GM10266 (cell line): ENCODE data around the gene HYLS1.

ENCODE experiments used
- DNase-seq: peaks from one replicate; pipeline ENCODE4 v3.0.0; 2012; ENCODE audit errors: extremely low spot score
- CTCF ChIP-seq: IDR thresholded peaks from 2 replicates; pipeline ENCODE4 v1.5.1; 2012; ENCODE audit warnings: mild to moderate bottlenecking, low read depth; ENCODE audit not compliant: control insufficient read depth, insufficient read depth; ENCODE audit errors: missing control alignments

The HYLS1 gene

GRCh38 chr11:125943661-125944349 is 56.3 kb downstream of the HYLS1 start:
- DNase-seq, result no peak
- TF ChIP-seq CTCF, result no peak

- no peak for DNase-seq
- TF ChIP-seq CTCF, result no peak
Observed at GRCh38 chr11:125944350-125945010, 57.0 kb downstream of the HYLS1 start.

GRCh38 chr11:125945011-125945796 is 57.7 kb downstream of the HYLS1 start:
- no peak for TF ChIP-seq CTCF
- no peak for DNase-seq

GRCh38 chr11:125945797-125946520 is 58.5 kb downstream of the HYLS1 start, which contains the start of gene VSIG10L2:
VSIG10L2 (plus strand) TSS chr11:125946044; CDS start chr11:125946056, 12 bp downstream.
- DNase-seq, result no peak
- TF ChIP-seq CTCF, result no peak

- no peak for TF ChIP-seq CTCF
- DNase-seq, result no peak
Observed at GRCh38 chr11:125946712-125947418, 59.4 kb downstream of the HYLS1 start.

- DNase-seq, result no peak
- TF ChIP-seq CTCF, result no peak
Observed at GRCh38 chr11:125947419-125948277, 60.2 kb downstream of the HYLS1 start.
